HepG2 (cell line): ENCODE measurements around the gene S1PR2. TPM values are rescaled to one million over a fixed set of nuclear protein-coding genes. Genes with fewer than 3 reads are reported as not detected.

ENCODE experiments used
- CEBPG ChIP-seq: IDR thresholded peaks from 2 replicates; pipeline ENCODE4 v1.6.1; 2016
- DMTF1 ChIP-seq: sonication (generic); formaldehyde crosslinking; IDR thresholded peaks from 2 replicates; pipeline ENCODE4 v1.4.0; 2020; ENCODE audit warnings: mild to moderate bottlenecking, missing genetic modification reagents
- FOXA3 ChIP-seq: IDR thresholded peaks from 2 replicates; pipeline ENCODE4 v1.6.1; 2016; ENCODE audit warnings: missing genetic modification reagents, missing compliant biosample characterization
- GATAD2A ChIP-seq: IDR thresholded peaks from 2 replicates; pipeline ENCODE4 v1.6.1; 2016
- KAT8 ChIP-seq: IDR thresholded peaks from 2 replicates; pipeline ENCODE4 v1.6.1; 2016; ENCODE audit warnings: missing genetic modification reagents, missing compliant biosample characterization
- RARA ChIP-seq: IDR thresholded peaks from 2 replicates; pipeline ENCODE4 v1.6.1; 2016; ENCODE audit warnings: missing genetic modification reagents, missing compliant biosample characterization
- SOX5 ChIP-seq: IDR thresholded peaks from 2 replicates; pipeline ENCODE4 v1.6.1; 2016; ENCODE audit warnings: borderline replicate concordance
- TBX2 ChIP-seq: sonication (generic); formaldehyde crosslinking; IDR thresholded peaks from 2 replicates; pipeline ENCODE4 v1.5.0; 2020; ENCODE audit warnings: missing genetic modification reagents, mild to moderate bottlenecking, borderline replicate concordance
- ZBTB7A ChIP-seq: sonication (generic); formaldehyde crosslinking; IDR thresholded peaks from 2 replicates; pipeline ENCODE4 v1.8.0; 2022; ENCODE audit warnings: mild to moderate bottlenecking, missing genetic modification reagents
- ZFY ChIP-seq: sonication (generic); formaldehyde crosslinking; IDR thresholded peaks from 2 replicates; pipeline ENCODE4 v1.4.0; 2020; ENCODE audit warnings: missing genetic modification reagents
- ZNF30 ChIP-seq: sonication (generic); formaldehyde crosslinking; IDR thresholded peaks from 2 replicates; pipeline ENCODE4 v1.5.0; 2020; ENCODE audit warnings: mild to moderate bottlenecking, missing genetic modification reagents
- ZNF317 ChIP-seq: sonication (generic); formaldehyde crosslinking; IDR thresholded peaks from 2 replicates; pipeline ENCODE4 v1.5.0; 2020; ENCODE audit warnings: mild to moderate bottlenecking, missing genetic modification reagents
- polyA plus RNA-seq, 8 experiments: library from polyadenylated mRNA; depleted of rRNA in 3 of 8; stranded (reverse) in 7 of 8; unstranded in 1 of 8; fragments of >200 nt; fragmentation: Illumina TruSeq in 4 of 8; extraction: Trizol in 4 of 8; gene quantifications; 2 replicates each; pipeline versions ENCODE4 v1.2.1 to v1.2.3, GENCODE V29; 2011 to 2016; ENCODE audit warnings: low read depth in 4 of 8, missing spikeins in 1 of 8, mixed read lengths in 1 of 8; ENCODE audit not compliant: insufficient read depth in 1 of 8
- total RNA-seq, 5 experiments: library from RNA; depleted of rRNA; stranded (reverse); fragments of >200 nt; fragmentation: Illumina TruSeq; extraction: Trizol; gene quantifications; 2 replicates each; pipeline ENCODE4 v1.2.3, GENCODE V29; 2016; ENCODE audit warnings: low read depth in 1 of 5
- TF ChIP-seq, protein P1 (sequence below): sonication (generic); formaldehyde crosslinking; IDR thresholded peaks from 2 replicates; pipeline ENCODE4 v1.4.0; 2020; ENCODE audit warnings: missing genetic modification reagents, borderline replicate concordance
- TF ChIP-seq, protein P2 (sequence below): sonication (generic); formaldehyde crosslinking; IDR thresholded peaks from 2 replicates; pipeline ENCODE4 v1.4.0; 2020; ENCODE audit warnings: low read depth, missing genetic modification reagents
- TF ChIP-seq, protein P3 (sequence below): sonication (generic); formaldehyde crosslinking; IDR thresholded peaks from 2 replicates; pipeline ENCODE4 v1.4.0; 2020; ENCODE audit warnings: missing genetic modification reagents

Gene S1PR2
- total and polyA plus RNA-seq, 2 of the 13 experiments (the other 11 are each of a cell fraction or from before 2014, with no cell fraction given): 0.91 to 1.3 TPM

- TF ChIP-seq, protein P1, sequence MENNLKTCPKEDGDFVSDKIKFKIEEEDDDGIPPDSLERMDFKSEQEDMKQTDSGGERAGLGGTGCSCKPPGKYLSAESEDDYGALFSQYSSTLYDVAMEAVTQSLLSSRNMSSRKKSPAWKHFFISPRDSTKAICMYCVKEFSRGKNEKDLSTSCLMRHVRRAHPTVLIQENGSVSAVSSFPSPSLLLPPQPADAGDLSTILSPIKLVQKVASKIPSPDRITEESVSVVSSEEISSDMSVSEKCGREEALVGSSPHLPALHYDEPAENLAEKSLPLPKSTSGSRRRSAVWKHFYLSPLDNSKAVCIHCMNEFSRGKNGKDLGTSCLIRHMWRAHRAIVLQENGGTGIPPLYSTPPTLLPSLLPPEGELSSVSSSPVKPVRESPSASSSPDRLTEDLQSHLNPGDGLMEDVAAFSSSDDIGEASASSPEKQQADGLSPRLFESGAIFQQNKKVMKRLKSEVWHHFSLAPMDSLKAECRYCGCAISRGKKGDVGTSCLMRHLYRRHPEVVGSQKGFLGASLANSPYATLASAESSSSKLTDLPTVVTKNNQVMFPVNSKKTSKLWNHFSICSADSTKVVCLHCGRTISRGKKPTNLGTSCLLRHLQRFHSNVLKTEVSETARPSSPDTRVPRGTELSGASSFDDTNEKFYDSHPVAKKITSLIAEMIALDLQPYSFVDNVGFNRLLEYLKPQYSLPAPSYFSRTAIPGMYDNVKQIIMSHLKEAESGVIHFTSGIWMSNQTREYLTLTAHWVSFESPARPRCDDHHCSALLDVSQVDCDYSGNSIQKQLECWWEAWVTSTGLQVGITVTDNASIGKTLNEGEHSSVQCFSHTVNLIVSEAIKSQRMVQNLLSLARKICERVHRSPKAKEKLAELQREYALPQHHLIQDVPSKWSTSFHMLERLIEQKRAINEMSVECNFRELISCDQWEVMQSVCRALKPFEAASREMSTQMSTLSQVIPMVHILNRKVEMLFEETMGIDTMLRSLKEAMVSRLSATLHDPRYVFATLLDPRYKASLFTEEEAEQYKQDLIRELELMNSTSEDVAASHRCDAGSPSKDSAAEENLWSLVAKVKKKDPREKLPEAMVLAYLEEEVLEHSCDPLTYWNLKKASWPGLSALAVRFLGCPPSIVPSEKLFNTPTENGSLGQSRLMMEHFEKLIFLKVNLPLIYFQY (CRISPR knock-in tag): no peak
- TF ChIP-seq ZNF317 (CRISPR knock-in tag): no peak
- TF ChIP-seq ZFY: peak; percentile 33; the same call in 1 of the 2 replicates
- 0 out of 2 replicates have a peak, but pooled peaks have one; percentile 19 for TF ChIP-seq KAT8 (CRISPR knock-in tag)
- TF ChIP-seq, protein P2, sequence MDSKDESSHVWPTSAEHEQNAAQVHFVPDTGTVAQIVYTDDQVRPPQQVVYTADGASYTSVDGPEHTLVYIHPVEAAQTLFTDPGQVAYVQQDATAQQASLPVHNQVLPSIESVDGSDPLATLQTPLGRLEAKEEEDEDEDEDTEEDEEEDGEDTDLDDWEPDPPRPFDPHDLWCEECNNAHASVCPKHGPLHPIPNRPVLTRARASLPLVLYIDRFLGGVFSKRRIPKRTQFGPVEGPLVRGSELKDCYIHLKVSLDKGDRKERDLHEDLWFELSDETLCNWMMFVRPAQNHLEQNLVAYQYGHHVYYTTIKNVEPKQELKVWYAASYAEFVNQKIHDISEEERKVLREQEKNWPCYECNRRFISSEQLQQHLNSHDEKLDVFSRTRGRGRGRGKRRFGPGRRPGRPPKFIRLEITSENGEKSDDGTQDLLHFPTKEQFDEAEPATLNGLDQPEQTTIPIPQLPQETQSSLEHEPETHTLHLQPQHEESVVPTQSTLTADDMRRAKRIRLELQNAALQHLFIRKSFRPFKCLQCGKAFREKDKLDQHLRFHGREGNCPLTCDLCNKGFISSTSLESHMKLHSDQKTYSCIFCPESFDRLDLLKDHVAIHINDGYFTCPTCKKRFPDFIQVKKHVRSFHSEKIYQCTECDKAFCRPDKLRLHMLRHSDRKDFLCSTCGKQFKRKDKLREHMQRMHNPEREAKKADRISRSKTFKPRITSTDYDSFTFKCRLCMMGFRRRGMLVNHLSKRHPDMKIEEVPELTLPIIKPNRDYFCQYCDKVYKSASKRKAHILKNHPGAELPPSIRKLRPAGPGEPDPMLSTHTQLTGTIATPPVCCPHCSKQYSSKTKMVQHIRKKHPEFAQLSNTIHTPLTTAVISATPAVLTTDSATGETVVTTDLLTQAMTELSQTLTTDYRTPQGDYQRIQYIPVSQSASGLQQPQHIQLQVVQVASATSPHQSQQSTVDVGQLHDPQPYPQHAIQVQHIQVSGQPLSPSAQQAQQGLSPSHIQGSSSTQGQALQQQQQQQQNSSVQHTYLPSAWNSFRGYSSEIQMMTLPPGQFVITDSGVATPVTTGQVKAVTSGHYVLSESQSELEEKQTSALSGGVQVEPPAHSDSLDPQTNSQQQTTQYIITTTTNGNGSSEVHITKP (CRISPR knock-in tag): peak; percentile 54; the same call in 1 of the 2 replicates
- TF ChIP-seq CEBPG (CRISPR knock-in tag): peak; percentile 81
- TF ChIP-seq TBX2 (CRISPR knock-in tag): peak; percentile 24; the same call in 1 of the 2 replicates
- no peak for TF ChIP-seq ZNF30 (CRISPR knock-in tag)
- no peak for TF ChIP-seq ZBTB7A
- TF ChIP-seq RARA (CRISPR knock-in tag): 0 out of 2 replicates have a peak, but pooled peaks have one; percentile 29
- 0 out of 2 replicates have a peak, but pooled peaks have one; percentile 17 for TF ChIP-seq SOX5 (CRISPR knock-in tag)
- 0 out of 2 replicates have a peak, but pooled peaks have one; percentile 29 for TF ChIP-seq FOXA3 (CRISPR knock-in tag)
- peak; percentile 24; the same call in 1 of the 2 replicates for TF ChIP-seq GATAD2A (CRISPR knock-in tag)
- no peak for TF ChIP-seq DMTF1
- TF ChIP-seq, protein P3, sequence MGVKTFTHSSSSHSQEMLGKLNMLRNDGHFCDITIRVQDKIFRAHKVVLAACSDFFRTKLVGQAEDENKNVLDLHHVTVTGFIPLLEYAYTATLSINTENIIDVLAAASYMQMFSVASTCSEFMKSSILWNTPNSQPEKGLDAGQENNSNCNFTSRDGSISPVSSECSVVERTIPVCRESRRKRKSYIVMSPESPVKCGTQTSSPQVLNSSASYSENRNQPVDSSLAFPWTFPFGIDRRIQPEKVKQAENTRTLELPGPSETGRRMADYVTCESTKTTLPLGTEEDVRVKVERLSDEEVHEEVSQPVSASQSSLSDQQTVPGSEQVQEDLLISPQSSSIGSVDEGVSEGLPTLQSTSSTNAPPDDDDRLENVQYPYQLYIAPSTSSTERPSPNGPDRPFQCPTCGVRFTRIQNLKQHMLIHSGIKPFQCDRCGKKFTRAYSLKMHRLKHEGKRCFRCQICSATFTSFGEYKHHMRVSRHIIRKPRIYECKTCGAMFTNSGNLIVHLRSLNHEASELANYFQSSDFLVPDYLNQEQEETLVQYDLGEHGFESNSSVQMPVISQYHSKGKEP (CRISPR knock-in tag): no peak
Observed at GRCh38 chr19:10191347-10191746, 39.8 kb downstream of the S1PR2 start (continued).
